Activated gamma-delta T cell treated with anti-CD3 and anti-CD28 coated beads, Interleukin-2, amount 50 U/mL, for 16 hours (primary cell): ENCODE results near the gene YJEFN3.

ENCODE experiments used
- DNase-seq: peaks from one replicate; pipeline ENCODE4 v3.0.0-alpha.2; 2020; ENCODE audit warnings: low read depth

The YJEFN3 gene

GRCh38 chr19:19540064-19540714, 11.5 kb downstream of the YJEFN3 start:
- peak; percentile 21 for DNase-seq

- DNase-seq: peak; percentile 52
Observed at GRCh38 chr19:19540715-19541515, 12.2 kb downstream of the YJEFN3 start.

- DNase-seq: no peak
Observed at GRCh38 chr19:19541616-19542015, 12.9 kb downstream of the YJEFN3 start.

- no peak for DNase-seq
Observed at GRCh38 chr19:19542507-19542906, 13.8 kb downstream of the YJEFN3 start.

- no peak for DNase-seq
Observed at GRCh38 chr19:19543101-19543500, 14.4 kb downstream of the YJEFN3 start.

- DNase-seq: no peak
Observed at GRCh38 chr19:19543640-19544039, 14.9 kb downstream of the YJEFN3 start.

GRCh38 chr19:19544257-19544953, 15.7 kb downstream of the YJEFN3 start:
- DNase-seq: no peak

- DNase-seq: no peak
Observed at GRCh38 chr19:19544954-19545591, 16.4 kb downstream of the YJEFN3 start.

- DNase-seq: no peak
Observed at GRCh38 chr19:19545707-19546106, 17.0 kb downstream of the YJEFN3 start.

GRCh38 chr19:19546751-19547162, 18.0 kb downstream of the YJEFN3 start:
- no peak for DNase-seq

GRCh38 chr19:19547674-19548336, 19.1 kb downstream of the YJEFN3 start:
- DNase-seq: no peak

GRCh38 chr19:19548915-19549759, 20.4 kb downstream of the YJEFN3 start:
- DNase-seq: no peak

GRCh38 chr19:19549804-19550464, 21.2 kb downstream of the YJEFN3 start:
- DNase-seq: no peak

- DNase-seq: no peak
Observed at GRCh38 chr19:19550485-19550929, 21.8 kb downstream of the YJEFN3 start.

- DNase-seq: no peak
Observed at GRCh38 chr19:19550972-19551852, 22.5 kb downstream of the YJEFN3 start.

GRCh38 chr19:19551853-19552192, 23.1 kb downstream of the YJEFN3 start:
- no peak for DNase-seq

- DNase-seq: no peak
Observed at GRCh38 chr19:19552798-19553197, 24.1 kb downstream of the YJEFN3 start.

GRCh38 chr19:19553670-19554069, 25.0 kb downstream of the YJEFN3 start:
- no peak for DNase-seq
